Right lung (tissue), 5 donors: Measurements from ENCODE around the gene ITSN1. TPM values are rescaled to one million over a fixed set of nuclear protein-coding genes. Genes with fewer than 3 reads are reported as not detected.
A peak's percentile ranks its signal among the peaks of the same experiment; 100 is the strongest.
"Not testable (repeated sequence)": the region's sequence is repeated elsewhere in the genome, so short reads cannot be mapped to it uniquely, and the experiment has no call there.

Experiments
- DNase-seq, 2 donors: peaks; one replicate each; pipeline ENCODE4 v3.0.0-alpha.2; 2013
- polyA plus RNA-seq, 5 donors: library from polyadenylated mRNA; unstranded; fragments of 120-200 nt; gene quantifications; one replicate each; pipeline versions ENCODE4 v1.2.1 to v1.2.3, GENCODE V29; 2013; ENCODE audit warnings: inconsistent platforms in 1 of 5, low replicate concordance in 1 of 5; ENCODE audit not compliant: insufficient read length in 5 of 5, insufficient read depth in 1 of 5

Gene ITSN1
- polyA plus RNA-seq, 5 donors = 39.1 to 57.2 (median 48.7) TPM

- not testable (repeated sequence) for DNase-seq
Measured at GRCh38 chr21:33729139-33729538, 86.8 kb downstream of the ITSN1 start.

- DNase-seq = no peak
Measured at GRCh38 chr21:33729641-33730040, 87.3 kb downstream of the ITSN1 start.

- no peak for DNase-seq
Measured at GRCh38 chr21:33731447-33731846, 89.1 kb downstream of the ITSN1 start.

- no peak for DNase-seq
Measured at GRCh38 chr21:33732038-33732437, 89.7 kb downstream of the ITSN1 start.

- DNase-seq = no peak
Measured at GRCh38 chr21:33733601-33734000, 91.3 kb downstream of the ITSN1 start.

GRCh38 chr21:33734291-33734690 is 92.0 kb downstream of the ITSN1 start:
- DNase-seq = peak in 1 of 2 donors; percentile 9

- no peak for DNase-seq
Measured at GRCh38 chr21:33734818-33735217, 92.5 kb downstream of the ITSN1 start.

GRCh38 chr21:33736569-33736968 is 94.3 kb downstream of the ITSN1 start:
- DNase-seq = no peak

GRCh38 chr21:33739701-33740100 is 97.4 kb downstream of the ITSN1 start:
- DNase-seq = no peak

GRCh38 chr21:33747420-33747819 is 105.1 kb downstream of the ITSN1 start:
- no peak for DNase-seq

- no peak for DNase-seq
Measured at GRCh38 chr21:33748903-33749302, 106.6 kb downstream of the ITSN1 start.

GRCh38 chr21:33750017-33750416 is 107.7 kb downstream of the ITSN1 start:
- no peak for DNase-seq

- DNase-seq = no peak
Measured at GRCh38 chr21:33751120-33751519, 108.8 kb downstream of the ITSN1 start.

- DNase-seq = no peak
Measured at GRCh38 chr21:33751533-33751932, 109.2 kb downstream of the ITSN1 start.

GRCh38 chr21:33752260-33752659 is 110.0 kb downstream of the ITSN1 start:
- no peak for DNase-seq

- DNase-seq = no peak
Measured at GRCh38 chr21:33753886-33754285, 111.6 kb downstream of the ITSN1 start.

- DNase-seq = no peak
Measured at GRCh38 chr21:33754481-33754880, 112.2 kb downstream of the ITSN1 start.

GRCh38 chr21:33755354-33755753 is 113.1 kb downstream of the ITSN1 start:
- no peak for DNase-seq

- no peak for DNase-seq
Measured at GRCh38 chr21:33760641-33761440, 118.5 kb downstream of the ITSN1 start.

GRCh38 chr21:33761441-33762036 is 119.2 kb downstream of the ITSN1 start:
- DNase-seq = peak in 1 of 2 donors; percentile 26

- DNase-seq = no peak
Measured at GRCh38 chr21:33762803-33763581, 120.7 kb downstream of the ITSN1 start.

GRCh38 chr21:33763582-33763899 is 121.2 kb downstream of the ITSN1 start:
- DNase-seq = no peak

GRCh38 chr21:33767236-33767635 is 124.9 kb downstream of the ITSN1 start:
- DNase-seq = no peak
